Measurements from ENCODE around the gene KDM2B. TPM values are rescaled to one million over a fixed set of nuclear protein-coding genes. Genes with fewer than 3 reads are reported as not detected.
"Not testable (repeated sequence)": the region's sequence is repeated elsewhere in the genome, so short reads cannot be mapped to it uniquely, and the experiment has no call there.

Gene KDM2B
- total RNA-seq, 1 donor from 2014 or later, result 17.2 TPM

DNA sequence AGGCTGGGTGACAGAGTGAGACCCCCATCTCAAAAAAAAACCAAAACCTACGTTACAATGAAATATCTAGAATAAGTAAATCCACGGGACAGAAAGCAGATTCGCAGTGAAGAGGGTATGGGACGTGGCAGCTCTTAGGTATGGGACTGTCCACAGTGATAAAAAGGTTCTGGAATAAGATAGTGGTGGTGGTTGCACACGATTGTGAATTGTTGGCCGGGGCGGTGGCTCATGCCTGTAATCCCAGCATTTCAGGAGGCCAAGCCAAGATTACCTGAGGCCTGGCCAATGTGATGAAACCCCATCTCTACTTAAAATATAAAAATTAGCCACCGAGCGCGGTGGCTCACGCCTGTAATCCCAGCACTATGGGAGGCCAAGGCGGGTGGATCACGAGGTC is 76.3 kb downstream of the KDM2B start:
- no peak for DNase-seq (ENCODE audit: low spot score)

- no peak for DNase-seq (ENCODE audit: low spot score)
These were observed 77.4 kb downstream of the KDM2B start for GRCh38 chr12:121503395-121503794.

- no peak for DNase-seq (ENCODE audit: low spot score)
These were observed 78.9 kb downstream of the KDM2B start for GRCh38 chr12:121501946-121502345.

DNA sequence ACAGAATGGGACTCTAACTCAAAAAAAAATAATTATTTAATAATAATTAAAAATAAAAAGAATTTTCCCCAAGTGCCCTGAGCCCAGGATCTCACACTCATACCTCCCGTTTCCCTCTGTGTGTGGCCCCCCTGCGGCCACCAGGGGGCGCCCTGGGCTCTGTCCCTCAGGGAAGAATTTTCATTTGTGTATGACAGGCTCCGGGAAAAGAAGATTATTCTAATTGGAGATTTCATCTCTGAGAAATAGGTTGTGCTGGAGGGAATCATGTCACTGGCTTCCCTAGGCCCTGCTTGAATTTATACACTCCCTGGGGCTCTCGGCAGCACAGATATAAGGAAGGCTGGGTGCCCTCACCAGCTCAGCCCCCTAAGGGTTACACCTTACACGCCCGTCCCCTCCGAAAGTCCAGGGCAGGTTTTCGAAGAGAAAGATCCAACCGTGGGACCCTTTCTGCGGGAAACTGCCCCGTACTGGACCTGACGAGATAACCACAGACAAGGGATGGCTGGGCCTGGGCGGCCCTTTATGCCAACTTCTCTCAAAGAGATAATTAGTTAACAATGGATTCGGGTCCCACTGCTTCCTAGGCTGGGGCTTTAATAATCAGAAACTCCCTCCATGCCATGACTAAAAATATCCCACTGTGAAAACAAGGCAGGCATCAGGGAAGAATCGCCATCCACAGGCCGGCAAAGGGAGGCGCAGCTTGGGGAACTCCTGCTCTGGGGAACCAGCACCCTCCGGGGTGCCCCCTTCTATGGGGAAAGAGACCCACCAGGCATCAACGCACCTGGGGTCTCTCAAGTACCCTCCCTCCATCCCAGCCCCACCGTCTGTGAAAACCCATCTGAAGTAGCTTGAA is 80.7 kb downstream of the KDM2B start:
- no peak for DNase-seq (ENCODE audit: low spot score)

DNA sequence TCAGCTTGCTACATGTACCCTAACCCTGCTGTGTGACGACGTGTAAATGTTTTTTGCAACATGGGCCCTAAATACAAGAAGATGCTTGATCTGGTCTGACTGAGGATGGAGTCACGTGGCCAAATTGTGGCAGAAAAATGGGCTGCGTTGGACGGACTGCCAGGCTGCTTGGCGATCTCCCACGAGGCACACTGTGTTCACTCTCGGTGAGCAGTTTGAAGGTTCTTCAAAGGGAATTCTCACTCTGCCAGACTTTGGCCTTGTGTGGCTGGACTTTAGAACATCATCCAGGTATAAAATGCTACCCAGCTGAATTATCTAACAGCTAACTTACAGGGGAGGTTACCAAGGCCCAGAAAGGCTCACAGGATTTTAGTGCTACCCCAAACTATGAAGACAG is 85.1 kb downstream of the KDM2B start:
- no peak for DNase-seq (ENCODE audit: low spot score)

- no peak for DNase-seq (ENCODE audit: low spot score)
These were observed 86.6 kb downstream of the KDM2B start for GRCh38 chr12:121494093-121494787.

GRCh38 chr12:121490401-121491281 is 90.2 kb downstream of the KDM2B start:
- no peak for DNase-seq (ENCODE audit: low spot score)

- DNase-seq (ENCODE audit: low spot score), result no peak
These were observed 90.9 kb downstream of the KDM2B start for GRCh38 chr12:121489874-121490273.

DNA sequence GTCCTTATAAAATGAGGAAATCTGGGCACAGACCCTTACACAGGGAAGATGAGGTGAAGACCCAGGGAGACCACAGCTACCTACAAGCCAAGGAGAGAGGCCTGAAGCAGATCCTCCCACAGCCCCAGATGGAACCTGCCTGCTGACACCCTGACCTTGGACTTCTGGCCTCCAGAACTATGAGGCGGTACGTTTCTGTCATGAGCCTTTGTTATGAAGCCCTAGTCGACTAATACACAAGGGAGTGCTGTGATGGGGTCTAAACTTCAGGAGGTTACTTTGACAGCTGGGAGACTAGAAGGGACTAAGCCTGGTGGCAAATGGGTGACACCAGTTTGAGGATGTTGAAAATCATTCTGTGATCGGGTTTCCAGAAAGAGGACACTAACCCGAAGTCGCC is 95.9 kb downstream of the KDM2B start:
- DNase-seq (ENCODE audit: low spot score), result no peak

DNA sequence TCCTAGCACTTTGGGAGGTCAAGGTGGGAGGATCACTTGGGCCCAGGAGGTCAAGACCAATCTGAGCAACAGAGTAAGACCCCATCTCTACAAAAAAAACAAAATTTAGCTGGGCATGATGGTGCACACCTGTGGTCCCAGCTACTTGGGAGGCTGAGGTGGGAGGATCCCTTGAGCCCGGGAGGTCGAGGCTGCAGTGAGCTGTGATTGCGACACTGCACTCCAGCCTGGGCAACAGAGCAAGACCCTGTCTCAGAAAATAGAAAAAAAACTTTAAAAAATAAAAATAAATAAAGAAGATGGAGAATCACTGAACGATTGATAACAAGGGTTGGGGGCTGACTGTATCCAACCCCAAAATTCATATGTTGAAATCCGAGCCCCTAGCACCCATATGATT is 96.3 kb downstream of the KDM2B start:
- not testable (repeated sequence) for DNase-seq (ENCODE audit: low spot score)

DNA sequence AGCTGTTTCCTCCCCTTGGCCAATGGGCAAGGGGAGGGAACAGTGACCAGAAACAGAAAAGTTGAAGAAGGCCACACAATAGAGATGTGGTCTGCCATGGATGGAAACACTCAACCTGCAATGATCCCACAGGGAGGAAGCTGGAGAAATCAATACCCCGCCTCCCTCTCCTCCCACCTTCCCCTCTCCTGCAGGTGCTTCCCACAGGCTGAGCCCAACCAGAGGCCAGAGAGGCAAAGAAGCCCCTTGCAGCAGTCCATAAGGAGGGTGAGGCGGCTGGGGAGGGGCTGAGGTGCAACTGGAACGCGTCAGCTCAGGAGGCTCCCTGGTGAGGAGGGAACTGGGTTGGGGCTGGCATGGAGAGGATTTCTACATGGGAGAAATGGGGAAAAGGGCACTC is 96.9 kb downstream of the KDM2B start:
- DNase-seq (ENCODE audit: low spot score), result no peak

DNA sequence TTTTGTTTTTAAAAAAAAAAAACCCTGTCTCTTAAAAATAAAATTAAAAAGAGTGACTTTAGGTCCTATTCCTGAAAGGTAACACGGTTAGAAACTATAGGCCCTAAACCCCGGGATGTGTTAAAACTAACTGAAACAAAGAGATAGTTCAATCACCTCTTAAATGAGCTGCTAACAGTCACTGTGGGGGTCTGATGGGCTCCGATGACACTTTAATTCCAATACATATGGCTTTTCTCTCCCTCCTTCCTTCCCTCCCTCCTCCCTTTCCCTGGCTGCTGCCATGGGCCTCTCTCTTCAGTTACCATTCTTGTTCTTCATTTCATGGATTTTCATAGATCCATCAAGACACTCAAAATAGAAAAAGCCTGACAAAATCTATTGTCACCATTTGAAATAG is 104.3 kb downstream of the KDM2B start:
- no peak for DNase-seq (ENCODE audit: low spot score)

- DNase-seq (ENCODE audit: low spot score), result no peak
These were observed 105.5 kb downstream of the KDM2B start for GRCh38 chr12:121475279-121475678.

- DNase-seq (ENCODE audit: low spot score), result no peak
These were observed 108.5 kb downstream of the KDM2B start for GRCh38 chr12:121472150-121472905.

DNA sequence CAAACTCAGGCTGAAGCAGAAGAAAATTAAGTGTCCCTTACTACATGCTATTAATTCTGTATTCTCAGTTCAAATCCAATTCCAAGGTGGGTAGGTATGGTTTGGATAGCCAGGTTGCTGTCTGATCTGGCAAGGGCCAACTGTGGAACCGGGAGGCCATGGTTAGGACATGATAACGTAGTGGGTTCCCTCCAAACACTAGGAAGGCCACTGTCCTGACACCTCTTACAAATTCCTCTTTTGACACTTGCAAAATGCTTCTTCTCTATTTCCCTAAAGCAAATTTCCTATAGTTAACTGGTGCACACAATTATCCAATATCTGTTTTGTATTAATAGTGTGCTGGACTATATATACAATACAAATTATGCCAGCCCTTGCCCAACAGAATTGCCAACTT is 110.1 kb downstream of the KDM2B start:
- no peak for DNase-seq (ENCODE audit: low spot score)

DNA sequence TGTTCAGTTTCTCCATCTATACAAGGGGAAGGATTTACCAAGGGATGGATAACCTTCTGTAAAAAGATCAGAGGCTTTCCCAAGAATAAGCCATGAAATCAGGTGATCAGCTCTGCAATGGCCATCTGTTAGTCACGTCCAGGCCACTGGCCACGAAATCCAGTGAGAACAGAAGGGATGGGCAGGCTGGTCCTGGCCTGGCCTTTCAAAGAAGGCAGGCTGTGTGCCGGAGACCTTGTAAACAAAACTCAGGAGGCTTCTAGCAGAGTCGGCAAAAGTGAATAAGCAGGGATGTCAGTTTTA is 112.4 kb downstream of the KDM2B start:
- no peak for DNase-seq (ENCODE audit: low spot score)

GRCh38 chr12:121467638-121468498 is 113.0 kb downstream of the KDM2B start:
- no peak for DNase-seq (ENCODE audit: low spot score)

DNA sequence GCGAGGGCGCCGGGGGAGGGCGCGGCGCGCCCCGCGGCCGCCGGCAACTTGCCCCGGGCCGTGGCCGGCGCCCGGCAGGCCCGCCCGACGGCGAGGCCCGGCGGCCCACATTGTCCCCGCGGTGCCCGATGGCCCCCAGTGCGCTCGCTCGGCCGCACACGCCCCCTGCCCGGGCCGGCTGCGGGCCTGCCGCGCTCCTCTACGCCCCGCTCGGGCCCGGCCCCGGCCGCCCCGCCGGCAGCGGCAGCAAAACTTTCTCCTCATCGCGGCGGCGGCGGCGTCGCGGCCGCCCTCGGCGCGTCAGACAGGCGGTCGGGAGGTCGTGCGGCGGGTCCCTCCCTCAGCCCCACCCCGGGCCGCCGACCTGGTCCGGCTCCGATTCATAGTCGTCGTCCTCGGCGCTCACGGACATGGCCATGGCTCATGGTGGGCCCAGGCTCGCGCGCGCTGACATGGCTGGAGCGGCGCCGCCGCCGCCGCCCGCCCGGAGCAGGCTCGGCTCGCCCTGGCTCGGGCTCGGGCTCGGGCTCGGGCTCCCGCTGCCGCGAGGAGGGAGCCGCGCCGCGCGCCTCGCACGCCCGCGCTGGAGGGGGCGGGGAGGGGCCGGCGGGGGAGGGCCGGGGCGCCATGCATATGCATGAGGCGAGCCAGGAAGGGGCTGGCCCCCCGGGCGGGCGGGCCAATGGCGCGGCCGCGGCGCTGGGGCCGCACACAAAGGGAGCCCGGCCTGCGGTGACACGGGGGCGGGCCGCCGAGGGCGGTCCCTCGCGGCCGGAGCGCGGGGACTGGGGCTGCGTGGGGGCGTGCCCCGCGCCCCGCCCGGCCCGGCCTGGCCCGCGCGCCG is 113.8 kb downstream of the KDM2B start:
- DNase-seq (ENCODE audit: low spot score), result peak; percentile 95

All from mesenteric fat pad (tissue), 1 donor.